ENCODE measurements around the gene EFEMP2.

Gene EFEMP2

DNA sequence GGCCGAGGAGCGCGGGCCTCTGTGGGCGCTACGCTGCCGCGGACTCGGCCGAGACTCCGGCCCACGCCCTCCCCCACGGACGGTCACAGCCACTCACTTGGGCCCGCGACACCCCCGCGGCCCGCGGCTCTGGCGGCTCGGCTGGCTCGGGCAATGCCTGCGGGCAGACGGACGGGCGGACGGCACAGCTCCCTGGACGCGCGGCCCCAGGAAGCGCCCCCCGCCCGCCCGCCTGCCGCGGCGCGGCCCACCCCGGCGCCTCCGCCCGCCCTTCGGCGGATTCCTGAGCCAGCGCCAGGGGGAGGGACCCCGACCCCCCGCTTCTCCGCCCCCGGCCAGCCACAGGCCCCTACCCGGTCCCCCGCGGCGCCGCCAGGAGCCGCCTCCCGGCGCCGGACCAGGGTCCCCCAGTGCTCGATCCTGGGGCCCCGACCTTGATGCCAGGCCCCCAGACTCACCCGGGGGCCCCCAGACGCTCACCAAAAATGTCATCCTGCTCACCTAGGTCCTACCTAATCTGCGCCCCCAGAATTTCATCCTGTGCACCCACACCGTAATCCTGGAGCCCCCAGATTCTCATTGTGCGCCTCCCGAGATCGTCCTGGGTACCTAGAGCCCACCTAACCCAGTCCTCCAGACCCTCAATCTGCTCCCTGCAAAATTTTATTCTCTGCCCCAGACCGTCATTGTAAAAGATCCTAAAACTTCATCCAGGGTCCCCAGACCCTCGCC, at the start of gene EFEMP2:
TSS of gene EFEMP2 (minus strand) at position 215 of the 732 bp plus-strand sequence. CDS start 446 bp downstream, outside the sequence.
- no peak for DNase-seq (ENCODE audit: low spot score)

DNA sequence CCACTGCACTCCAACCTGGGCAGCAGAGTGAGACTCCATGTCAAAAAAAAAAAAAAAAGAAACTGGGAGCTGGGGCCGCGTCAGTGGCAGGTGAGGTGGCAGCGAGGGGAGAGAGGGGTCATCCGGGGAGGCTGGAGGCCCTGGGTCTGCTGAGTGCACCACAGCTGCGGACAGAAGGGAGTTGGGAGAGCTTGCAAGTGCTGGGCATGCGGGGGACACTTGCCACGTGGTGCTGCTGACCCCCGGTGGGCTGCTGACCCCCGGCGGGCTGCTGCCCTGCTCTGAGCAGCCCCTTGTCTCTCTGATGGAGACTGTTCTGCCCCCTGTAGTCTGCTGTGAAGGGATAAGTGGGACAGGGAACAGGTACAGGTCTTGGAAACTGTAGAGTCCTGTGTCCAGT, 49.3 kb upstream of the EFEMP2 start:
- DNase-seq (ENCODE audit: low spot score) = no peak

DNA sequence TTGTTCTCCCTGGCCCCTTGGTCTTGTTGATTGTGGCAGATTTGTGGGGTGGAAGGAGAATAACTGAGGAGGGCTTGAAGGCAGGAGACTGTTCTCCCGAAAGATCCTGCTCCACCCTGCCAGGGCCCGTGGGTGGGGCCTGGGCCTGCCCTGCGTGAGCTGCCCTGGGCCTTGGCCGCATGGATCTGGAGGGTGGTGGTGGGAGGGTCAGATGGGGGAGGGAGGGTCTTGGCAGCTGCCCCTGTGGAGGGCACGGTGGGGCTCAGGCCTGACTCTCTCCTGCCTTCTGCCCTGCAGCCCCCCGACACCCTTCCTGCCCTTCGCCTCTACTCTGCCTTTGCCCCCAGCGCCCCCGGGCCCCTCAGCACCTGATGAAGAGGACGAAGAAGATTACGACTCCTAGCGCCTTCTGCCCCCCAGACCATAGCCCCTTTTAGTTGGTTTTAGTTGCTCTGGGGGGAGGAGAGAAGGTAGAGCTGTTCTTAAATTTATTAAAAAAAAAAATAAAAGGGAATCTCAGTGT, 48.5 kb upstream of the EFEMP2 start:
- no peak for DNase-seq (ENCODE audit: low spot score)

DNA sequence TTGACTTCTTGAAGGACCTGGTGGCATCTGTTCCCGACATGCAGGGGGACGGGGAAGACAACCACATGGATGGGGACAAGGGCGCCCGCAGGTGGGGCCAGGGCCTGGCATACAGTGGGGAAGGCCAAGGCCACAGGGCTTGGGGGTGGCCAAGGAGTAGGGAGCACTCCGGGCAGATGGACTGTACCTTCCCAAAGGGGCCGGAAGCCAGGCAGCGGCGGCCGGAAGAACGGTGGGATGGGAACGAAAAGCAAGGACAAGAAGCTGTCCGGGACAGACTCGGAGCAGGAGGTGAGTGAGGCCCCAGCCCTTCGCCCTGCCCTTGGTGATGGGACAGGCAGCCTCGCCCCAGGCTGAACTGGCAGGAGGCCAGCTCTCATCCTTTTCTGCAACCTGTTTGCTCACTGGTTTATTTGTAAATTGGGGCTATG, 47.8 kb upstream of the EFEMP2 start:
- no peak for DNase-seq (ENCODE audit: low spot score)

DNA sequence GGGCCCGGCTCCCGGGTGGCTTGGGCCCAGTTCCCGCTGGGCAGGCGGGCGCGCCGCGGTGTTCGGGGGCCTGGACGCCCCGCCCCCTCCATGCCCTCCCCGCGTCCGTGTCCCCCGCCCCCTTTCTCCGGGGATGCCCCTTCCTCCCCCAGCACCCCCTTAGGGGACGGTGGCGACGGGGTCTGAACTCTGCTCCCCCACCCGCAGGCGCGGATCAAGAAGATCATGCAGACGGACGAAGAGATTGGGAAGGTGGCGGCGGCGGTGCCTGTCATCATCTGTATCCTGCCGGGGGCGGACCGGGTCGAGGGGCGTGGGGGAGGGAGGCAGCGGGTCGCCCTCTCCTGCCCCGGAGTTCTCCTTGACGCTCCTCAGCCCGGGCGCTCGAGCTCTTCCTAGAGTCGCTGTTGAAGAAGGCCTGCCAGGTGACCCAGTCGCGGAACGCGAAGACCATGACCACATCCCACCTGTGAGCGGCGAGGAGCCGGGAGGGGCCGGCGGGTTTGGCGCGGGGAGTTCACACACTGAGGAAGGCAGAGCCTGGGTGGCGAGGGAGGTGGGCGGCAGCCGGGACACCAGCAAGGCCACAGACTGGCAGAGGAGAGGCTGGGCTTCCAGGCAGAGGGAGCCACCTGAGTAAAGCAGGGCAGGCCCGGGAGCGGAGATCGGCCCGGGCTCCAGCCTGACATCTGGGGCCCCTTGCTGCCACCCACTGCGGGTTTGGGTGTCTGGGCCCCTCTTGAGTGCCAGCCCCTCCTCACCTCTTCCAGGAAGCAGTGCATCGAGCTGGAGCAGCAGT, 47.2 kb upstream of the EFEMP2 start:
- DNase-seq (ENCODE audit: low spot score) = peak; percentile 50

DNA sequence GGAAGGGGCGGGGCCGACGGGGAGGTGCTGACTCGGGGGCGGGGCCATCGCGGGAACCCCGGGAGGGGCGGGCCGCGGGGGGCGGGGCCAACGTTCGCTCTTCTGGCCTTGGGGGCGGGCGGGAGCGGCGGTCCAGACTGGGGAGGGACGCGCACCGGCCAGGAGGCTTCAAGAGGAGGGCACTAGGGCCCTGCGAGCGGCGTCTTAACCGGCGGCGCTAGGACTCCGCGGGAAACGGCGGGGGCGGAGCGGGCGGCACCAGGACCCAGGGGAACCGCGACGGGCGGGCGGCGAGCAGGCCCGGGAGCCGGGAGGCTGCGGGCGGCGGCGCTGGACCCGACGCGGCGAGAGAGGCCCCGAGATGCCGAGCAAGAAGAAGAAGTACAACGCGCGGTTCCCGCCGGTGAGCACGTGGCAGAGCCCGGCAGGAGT, 46.6 kb upstream of the EFEMP2 start, which contains the start of gene DRAP1:
TSS of gene DRAP1 (plus strand) at position 286 of the 432 bp plus-strand sequence. CDS start at position 362, 76 bp downstream.
- DNase-seq (ENCODE audit: low spot score) = peak; percentile 99

DNA sequence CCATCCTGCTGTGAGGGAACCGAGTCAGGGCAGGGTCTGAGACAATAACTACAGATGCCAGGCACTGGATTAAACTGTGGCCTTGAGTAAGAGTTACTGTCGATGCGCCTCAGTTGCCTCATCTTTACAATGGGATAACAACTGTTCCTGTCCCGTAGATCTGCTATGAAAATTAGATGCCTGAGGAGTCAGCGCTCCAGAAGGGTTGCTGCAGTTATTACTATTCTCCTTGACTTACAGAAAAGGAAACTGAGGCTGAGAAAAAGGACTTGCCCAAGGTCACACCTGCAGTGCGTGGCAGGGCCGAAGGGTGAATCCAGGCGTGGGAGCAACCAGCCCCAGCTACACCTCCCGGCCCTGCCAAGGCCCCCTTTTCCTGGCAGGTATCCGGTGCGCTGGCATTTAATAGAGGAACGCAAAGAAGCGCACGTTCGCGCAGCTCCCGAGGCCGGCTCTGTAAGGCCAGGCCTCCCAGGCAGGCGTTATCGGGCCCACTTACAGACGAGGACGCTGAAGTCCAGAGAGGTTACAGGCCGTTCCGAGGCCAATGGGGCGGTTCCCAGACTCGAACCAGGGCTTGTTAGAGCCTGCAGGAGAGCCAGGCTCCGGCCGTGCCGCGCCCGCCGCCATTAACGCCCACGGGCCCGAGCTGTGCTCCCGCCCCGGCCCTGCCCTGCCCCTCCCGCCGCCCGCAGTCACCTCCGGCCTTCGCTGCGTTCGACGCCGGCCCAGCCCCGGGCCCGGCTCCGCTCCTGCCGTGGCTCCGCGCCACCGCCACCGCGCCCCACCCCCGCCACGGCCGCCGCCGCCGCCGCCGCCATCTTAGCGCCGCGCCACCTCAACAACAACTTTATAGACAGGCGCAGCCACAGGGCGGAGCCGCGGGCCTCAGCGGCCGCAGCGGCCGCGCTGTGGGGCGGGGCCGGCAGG, 45.9 kb upstream of the EFEMP2 start, which contains the start of gene C11orf68:
TSS of gene C11orf68 (minus strand) at position 852 of the 930 bp plus-strand sequence. CDS start at position 821, 31 bp downstream.
- DNase-seq (ENCODE audit: low spot score) = peak; percentile 69

DNA sequence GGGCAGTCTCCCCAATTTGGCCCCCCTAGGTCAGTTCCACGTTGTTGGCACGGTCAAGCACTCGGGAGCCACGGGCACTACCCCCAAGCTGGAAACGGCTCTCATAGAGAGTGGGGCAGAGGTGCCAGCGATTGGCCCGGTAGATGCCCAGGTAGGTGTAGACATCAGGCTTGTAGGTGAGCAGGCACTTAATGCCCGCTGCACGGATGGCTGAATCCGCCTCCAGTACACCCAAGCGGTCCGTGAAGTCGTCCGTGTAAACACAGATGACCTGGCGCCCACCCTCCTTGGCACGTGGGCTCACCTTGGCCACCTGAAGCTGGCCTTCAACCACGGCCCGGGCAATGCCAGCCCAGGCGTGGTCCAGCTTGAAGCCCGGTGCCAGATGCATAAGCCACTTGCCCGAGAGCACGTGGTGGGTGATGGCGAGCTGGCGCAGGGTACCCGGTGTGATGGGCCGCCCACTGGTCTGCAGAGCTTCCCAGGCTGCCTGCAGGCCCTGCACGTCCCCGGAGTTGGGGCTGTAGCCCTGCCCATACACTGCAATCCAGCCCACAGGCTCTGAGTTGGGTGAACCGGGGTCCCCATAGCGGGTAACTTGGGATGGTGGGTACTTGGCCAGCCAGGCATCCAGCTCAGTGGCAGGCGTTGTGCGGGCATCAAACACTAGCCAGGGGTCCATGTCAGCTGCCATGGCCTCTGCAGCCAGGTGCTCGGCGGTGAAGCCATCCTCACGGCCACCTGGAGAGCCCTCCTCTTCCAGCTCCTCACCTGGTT, 45.0 kb upstream of the EFEMP2 start:
- DNase-seq (ENCODE audit: low spot score) = no peak

DNA sequence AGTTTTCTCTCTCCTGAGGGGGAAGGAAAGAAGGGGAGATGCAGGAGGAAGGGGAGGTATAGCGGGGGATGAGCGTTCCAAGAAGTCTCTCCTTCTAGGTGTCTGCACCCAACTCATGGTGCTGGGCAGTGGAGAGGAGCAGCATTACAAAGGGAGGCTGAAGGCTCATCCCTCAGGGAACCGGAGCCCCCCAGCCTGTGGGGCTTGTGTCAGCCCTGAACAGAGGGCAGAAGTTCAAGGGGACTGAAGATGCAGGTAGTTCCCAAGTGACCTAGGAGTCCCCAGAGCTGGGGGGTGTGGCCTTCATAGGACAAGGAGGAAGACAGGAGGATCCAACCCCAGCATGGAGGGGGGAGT, 44.5 kb upstream of the EFEMP2 start:
- DNase-seq (ENCODE audit: low spot score) = no peak

DNA sequence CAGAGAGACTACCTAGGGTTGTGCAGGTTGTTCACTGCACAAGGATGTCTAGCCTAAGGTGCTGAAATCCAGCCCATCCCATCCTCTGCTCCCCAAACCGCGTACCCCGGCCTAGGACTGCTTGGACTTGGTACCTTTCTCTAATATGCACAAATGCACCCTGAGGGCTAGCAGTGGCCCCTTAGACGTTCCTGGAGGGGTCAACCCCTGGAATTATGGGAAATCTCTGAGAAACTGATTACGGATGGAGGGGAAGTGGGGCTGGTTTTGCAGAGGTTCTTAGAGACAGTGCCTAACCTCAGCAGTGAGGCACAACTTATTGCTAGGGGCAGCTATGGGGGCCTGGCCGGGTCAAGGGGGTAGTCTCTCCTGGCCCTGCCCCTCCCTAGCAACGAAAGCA, 43.8 kb upstream of the EFEMP2 start:
- no peak for DNase-seq (ENCODE audit: low spot score)

DNA sequence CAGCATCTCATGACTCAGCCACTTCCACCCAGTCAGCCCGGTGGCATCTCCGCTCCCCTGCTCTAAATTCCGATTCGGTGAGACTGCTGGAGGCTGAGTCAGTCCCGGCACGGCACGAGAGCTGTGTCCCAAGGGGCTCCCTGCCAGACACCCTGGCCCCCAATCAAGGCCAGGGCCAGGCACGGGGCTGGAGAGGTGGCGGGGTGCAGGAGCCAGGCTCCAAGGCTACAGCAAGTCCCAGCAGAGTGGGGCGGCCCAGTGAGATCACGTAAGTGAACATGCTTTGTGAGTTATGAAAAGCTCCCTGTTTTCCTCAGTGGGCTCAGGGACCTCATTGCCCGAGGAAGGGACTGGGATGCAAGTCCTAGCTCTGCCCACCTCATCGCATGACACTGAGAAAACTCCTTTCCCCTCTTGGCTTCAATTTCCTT, 43.2 kb upstream of the EFEMP2 start:
- DNase-seq (ENCODE audit: low spot score) = peak; percentile 97

DNA sequence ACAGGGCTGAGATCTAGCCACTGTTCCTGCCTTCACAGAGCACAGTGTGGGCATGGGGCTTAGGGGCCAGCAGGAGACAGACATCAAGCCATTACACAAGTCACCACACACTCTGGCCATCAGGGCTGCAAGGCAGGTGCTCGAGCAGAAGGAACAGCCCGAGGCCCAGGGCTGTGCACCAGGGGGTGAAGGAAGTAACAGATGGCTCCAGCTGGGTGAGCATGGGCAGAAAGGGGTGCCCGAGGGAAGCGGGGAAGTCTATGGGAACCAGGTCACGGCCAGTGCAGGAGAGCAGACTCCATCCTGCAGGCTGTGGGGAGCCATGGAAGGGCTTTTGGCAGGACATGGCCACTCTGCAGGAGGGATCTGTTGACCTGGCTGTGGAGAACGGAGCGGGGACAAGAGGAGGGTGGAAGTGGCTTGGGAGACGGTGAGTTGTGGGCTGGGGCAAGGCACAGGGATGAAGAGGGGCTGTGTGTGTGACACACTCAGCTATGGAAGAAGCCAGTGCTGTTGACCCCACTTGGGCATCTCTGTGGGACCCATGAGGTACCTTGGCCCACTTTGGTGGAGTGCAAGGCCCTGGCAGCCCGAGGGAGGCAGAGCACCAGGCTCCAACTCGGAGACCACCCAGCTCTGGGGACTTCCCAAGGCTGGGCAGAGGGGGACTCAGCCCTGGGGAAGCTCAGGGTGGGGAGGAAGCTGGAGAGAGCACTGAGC, 42.7 kb upstream of the EFEMP2 start:
- no peak for DNase-seq (ENCODE audit: low spot score)

DNA sequence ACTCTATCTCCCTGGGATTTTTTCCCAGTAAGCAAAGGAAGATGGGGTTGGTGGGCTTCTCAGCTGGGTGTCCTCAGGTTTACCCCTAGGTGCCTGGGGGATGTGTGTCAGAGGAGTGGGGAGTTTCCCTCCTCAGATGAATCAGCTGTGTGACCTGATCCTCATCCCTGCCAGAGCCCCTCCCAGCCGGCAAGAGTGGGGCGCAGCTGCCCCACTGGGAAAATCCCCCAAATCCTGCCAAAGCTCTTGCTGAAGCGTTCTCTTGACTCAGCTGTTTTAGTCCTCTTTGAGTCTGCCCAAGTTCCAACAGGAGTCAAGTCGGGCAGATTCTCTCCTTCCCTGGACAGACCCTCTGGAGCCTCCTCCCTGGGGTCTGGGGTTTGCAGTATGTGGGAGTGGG, 40.2 kb upstream of the EFEMP2 start:
- DNase-seq (ENCODE audit: low spot score) = no peak

DNA sequence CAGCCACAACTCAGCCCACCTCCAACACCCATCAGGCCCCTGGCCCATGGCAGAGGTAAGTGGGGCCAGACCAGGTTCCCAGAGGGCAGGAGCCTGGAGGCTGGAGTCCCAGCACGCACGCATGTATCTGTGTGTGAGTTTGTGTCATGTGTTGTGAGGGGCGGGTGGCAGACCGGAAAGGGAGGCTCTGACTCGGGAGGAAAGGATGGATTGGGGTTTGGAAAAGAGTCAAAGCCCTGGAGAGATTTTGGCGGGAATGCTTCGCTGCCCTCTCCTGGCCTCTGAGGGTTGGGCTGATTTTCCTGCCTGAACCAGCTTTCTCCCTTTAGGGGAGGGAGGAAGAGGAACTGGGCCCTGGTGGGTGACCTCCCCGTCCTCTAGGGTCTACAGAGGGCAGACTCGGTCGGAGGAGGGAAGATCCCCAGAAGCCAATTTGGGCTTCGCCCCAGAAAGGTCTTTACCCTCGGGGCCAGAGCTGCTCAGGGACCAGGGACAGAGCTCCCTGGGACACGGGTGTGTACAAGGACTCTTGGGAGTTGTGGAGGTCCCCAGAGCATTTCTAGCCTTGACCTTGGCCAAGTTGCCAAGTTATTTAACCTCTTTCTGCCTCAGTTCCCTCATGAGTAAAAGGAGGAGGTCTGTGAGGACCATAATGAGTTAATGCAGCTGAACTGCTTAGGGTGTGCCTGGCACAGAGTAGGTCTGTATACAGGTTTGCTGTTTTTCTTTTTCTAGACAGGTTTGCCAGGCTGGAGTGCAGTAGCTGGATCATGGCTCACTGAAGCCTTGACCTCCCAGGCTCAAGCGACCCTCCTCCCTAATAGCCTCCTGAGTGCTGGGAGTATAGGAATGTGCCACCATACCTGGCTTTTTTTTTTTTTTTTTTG, 39.3 kb upstream of the EFEMP2 start:
- peak; percentile 91 for DNase-seq (ENCODE audit: low spot score)

DNA sequence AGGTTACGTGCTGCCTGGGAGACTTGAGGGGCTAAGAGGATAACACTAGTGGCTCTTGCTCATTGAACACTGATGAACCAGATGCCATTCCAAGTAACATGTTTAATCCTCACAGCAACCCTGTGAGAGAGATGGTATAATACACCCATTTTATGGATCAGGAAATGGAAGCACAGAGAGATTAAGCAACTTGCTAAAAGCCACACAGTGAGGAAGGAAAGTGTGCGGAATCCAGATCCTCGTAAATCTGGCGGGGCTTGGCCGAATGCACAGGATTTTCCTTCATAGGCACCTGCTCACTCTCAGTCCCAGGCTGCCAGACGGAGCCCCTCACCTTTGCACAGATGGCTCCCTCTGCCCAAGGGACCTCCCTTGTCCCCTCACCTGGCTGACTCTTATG, 35.3 kb upstream of the EFEMP2 start:
- DNase-seq (ENCODE audit: low spot score) = no peak

DNA sequence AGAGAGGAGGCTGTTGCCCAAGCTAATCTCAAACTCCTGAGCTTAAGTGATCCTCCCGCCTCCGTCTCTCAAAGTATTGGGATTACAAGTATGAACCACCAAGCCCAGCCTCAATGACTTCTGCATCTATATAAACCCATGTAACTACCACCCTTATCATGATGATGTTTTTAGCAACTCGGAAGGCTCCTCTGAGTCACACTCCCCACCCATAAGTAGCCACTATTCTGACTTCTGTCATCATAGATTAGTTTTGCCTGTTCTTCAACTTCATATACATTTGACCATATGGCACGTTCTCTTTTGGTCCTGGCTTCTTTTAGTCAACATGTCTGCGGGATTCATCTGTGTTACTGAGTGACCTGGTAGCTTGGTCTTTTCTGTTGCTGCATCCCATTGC, 34.0 kb upstream of the EFEMP2 start:
- no peak for DNase-seq (ENCODE audit: low spot score)

DNA sequence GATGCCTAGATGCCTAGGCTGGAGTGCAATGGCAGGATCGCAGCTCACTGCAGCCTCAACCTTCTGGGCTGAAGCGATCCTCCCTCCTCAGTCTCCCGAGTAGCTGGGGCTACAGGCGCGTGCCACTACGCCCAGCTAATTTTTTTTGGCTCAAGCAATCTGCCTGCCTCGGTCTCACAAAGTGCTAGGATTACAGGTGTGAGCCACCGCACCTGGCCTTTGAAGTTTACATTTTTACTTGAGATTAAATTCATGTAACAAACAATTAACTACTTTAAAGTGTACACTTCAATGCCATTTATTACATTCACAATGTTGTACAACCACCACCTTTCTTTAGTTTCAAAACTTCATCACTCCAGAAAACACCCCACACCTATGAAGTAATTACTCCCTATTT, 31.1 kb upstream of the EFEMP2 start:
- DNase-seq (ENCODE audit: low spot score) = peak; percentile 71

DNA sequence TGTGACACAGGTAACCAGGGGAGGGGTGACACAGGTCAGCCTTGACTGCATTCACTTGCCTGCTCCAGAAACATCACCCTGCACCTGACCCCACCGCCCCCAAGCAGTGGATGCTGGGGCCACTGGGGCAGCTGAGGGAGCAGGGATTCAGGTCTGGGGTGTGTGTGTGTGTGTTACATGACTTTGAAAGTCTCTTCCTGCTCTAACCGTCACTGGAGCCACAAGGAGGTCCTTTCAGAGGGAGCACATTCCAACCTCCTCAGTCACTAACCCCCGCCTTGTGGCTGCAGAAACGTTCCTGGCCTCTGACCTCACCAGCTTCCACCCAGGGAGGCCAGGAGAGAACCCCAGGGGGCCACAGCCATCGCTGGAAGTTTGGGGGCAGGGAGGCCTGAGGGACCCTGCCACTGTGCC, 30.5 kb upstream of the EFEMP2 start:
- DNase-seq (ENCODE audit: low spot score) = peak; percentile 99

DNA sequence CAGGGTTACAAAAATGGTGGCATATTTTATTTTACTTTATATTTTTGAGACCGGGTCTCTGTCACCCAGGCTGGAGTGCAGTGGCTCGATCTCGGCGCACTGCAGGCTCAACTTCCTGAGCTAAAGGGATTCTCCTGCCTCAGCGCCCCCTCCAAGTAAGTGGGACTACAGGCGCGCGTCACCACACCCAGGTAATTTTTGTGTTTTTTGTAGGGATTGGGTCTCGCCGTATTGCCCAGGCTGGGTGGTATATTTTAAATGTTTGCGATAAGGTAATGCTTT, 28.2 kb upstream of the EFEMP2 start:
- DNase-seq (ENCODE audit: low spot score) = no peak

Measured in SW480 (cell line).